AG04450 (cell line): Measurements from ENCODE around the gene IFT20. TPM values are rescaled to one million over a fixed set of nuclear protein-coding genes. Genes with fewer than 3 reads are reported as not detected.

Experiments used
- CTCF ChIA-PET: fragments of 300-600, 350-600 bp; formaldehyde crosslinking; extraction: SDS; loops from one replicate; lab custom pipeline; 2022; ENCODE audit warnings: antibody characterized with exemption, inconsistent platforms; lab: Charles Lee
- POLR2A ChIA-PET: fragments of 350-600 bp; formaldehyde crosslinking; extraction: SDS; loops from one replicate; lab custom pipeline; 2021; ENCODE audit warnings: antibody characterized with exemption, inconsistent platforms; lab: Yijun Ruan, JAX
- DNase-seq: peaks from one replicate; pipeline ENCODE4 v3.0.0-alpha.2; 2011; ENCODE audit warnings: low read depth, low spot score
- H3K27ac ChIP-seq: one replicate; pipeline ENCODE4 v1.5.1; 2012; ENCODE audit warnings: low read depth, low read length, control low read depth
- H3K27me3 ChIP-seq: one replicate; pipeline ENCODE4 v1.6.0; 2012; ENCODE audit warnings: low read length; ENCODE audit not compliant: control insufficient read depth, insufficient read depth
- H3K4me3 ChIP-seq: 2 replicates; pipeline ENCODE4 v1.5.1; 2011; ENCODE audit warnings: mild to moderate bottlenecking, low read depth, low read length, control low read depth
- H3K9me3 ChIP-seq: 2 replicates; pipeline ENCODE4 v1.5.1; 2012; ENCODE audit warnings: low read length; ENCODE audit not compliant: control insufficient read depth, insufficient read depth
- CTCF ChIP-seq: IDR thresholded peaks from 2 replicates; pipeline ENCODE4 v1.5.1; 2011; ENCODE audit warnings: low read depth, low read length, control low read depth, inconsistent platforms
- polyA plus RNA-seq: library from polyadenylated mRNA; depleted of rRNA; stranded (reverse); fragments of >200 nt; gene quantifications from 2 replicates; pipeline ENCODE4 v1.2.3, GENCODE V29; 2011

Gene IFT20
- polyA plus RNA-seq, 1 experiment: 67.1 TPM

GRCh38 chr17:28317099-28317965, 17.9 kb downstream of the IFT20 start:
- DNase-seq: no peak
- H3K27ac ChIP-seq: no peak overlapping the region
- peaks cover 8% of the 10 kb centered on the region for H3K27me3 ChIP-seq
- no peak for TF ChIP-seq CTCF
- ChIA-PET POLR2A (interaction anchor here (1.3 kb wide), 1 partner anchor 18 kb away, joined by 4 read pairs; the partner anchor contains the start of genes IFT20 and TNFAIP1), CTCF (no interaction called here)
- no peak overlapping the region for H3K4me3 ChIP-seq
- no peaks in the 10 kb centered on the region for H3K9me3 ChIP-seq

DNA sequence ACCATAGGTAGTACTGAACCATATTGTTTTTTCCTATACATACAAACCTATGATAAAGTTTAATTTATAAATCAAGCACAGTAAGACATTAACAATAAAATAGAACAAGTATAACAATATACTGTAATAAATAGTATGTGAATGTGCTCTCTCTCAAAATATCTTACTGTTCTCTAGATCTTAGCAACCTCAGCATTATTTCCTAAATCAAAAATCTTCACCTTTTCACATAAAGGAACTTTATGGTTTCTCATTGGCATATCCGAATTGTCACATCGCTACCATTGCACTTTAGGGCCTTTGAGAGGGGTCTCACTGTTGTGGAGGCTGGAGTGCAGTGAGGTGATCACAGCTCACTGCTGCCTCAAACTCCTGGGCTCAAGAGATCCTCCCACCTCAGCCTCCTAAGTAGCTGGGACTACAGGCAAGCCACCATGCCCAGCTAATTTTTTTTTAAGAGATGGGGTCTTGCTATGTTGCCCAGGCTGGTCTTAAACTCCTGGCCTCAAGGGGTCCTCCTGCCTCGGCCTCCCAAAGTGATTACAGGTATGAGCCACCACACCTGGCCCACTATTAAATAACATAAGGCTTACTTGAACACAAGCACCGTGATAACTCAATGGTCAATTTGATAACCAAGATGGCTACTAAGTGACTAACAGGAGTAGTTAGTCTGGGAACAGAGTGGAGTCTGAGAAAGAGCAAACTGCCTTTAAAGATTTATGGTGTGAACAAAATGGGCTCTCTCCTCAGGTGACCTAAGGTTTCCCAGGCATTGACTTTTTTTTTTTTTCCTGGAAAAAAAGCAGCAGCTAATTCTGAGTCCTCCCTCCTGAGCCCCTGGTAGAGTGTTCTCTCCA, 19.2 kb downstream of the IFT20 start:
- POLR2A ChIA-PET: no interaction called here
- CTCF ChIA-PET: no interaction called here
- H3K9me3 ChIP-seq: no peaks in the 10 kb centered on the region
- H3K4me3 ChIP-seq: no peak overlapping the region
- peaks cover 9% of the 10 kb centered on the region for H3K27me3 ChIP-seq
- DNase-seq: no peak
- H3K27ac ChIP-seq: no peak overlapping the region
- TF ChIP-seq CTCF: no peak

DNA sequence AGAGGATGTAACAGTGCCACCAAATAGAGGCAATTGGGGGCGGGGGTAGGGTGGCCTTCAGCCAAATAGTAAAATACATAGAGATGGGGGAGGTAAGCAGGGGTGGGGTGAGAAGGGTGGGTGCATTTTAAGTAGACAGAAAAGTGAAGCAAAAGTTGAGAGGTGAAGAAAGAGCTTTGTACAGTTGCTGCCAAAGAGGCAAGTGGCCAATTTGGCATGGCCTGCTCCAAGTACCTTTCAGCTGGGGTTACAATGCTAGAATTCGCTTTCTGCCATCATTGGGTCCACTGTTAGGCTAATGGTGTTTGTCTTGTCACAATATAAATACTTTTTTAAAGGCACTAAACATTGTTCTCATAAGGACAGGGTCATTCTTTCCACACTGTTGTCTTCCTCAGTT, 21.4 kb downstream of the IFT20 start:
- Histone ChIP-seq H3K27ac (no peak overlapping the region), H3K4me3 (no peak overlapping the region), H3K9me3 (no peaks in the 10 kb centered on the region), H3K27me3 (peaks cover 16% of the 10 kb centered on the region)
- DNase-seq: no peak
- ChIA-PET CTCF (no interaction called here), POLR2A (interaction anchor here (0.6 kb wide), 1 partner anchor 58 kb away, joined by 3 read pairs; no protein-coding TSS in a partner anchor)
- no peak for TF ChIP-seq CTCF

- ChIA-PET CTCF (interaction anchor here (0.8 to 1.2 kb wide), 3 partner anchors 55 to 413 kb away, joined by 3 to 5 read pairs (median 3); no protein-coding TSS in a partner anchor), POLR2A (no interaction called here)
- Histone ChIP-seq H3K27ac (no peak overlapping the region), H3K27me3 (peaks cover 32% of the 10 kb centered on the region), H3K9me3 (peaks cover 3% of the 10 kb centered on the region; the same call in 1 of the 2 replicates), H3K4me3 (no peak overlapping the region)
- TF ChIP-seq CTCF: no peak
- no peak for DNase-seq
These were observed 28.3 kb downstream of the IFT20 start for GRCh38 chr17:28306954-28307401.
